Transverse colon (tissue), 4 donors: Measurements from ENCODE around the gene HHATL.

Experiments
- CTCF ChIP-seq, 5 experiments: fragments of 200-600 bp in 3 of 5; fragments of 450-650 bp in 2 of 5; sonication (generic) in 3 of 5; IDR thresholded peaks; 1 replicate in 2 of 5; 2 replicates in 3 of 5; pipeline ENCODE4 v1.5.1; 2016 to 2017; ENCODE audit warnings: antibody characterized with exemption in 5 of 5, inconsistent platforms in 3 of 5, mild to moderate bottlenecking in 2 of 5, moderate library complexity in 1 of 5
- EP300 ChIP-seq: sonication (generic); formaldehyde crosslinking; IDR thresholded peaks from one replicate; pipeline ENCODE4 v1.6.1; 2017; ENCODE audit warnings: antibody characterized with exemption, low read depth
- POLR2A ChIP-seq: fragments of 450-650 bp; IDR thresholded peaks from one replicate; pipeline ENCODE4 v1.6.1; 2016; ENCODE audit warnings: antibody characterized with exemption, mild to moderate bottlenecking, moderate library complexity
- POLR2AphosphoS5 ChIP-seq, 3 donors: sonication (generic); formaldehyde crosslinking; IDR thresholded peaks; one replicate each; pipeline ENCODE4 v1.6.1; 2016; ENCODE audit warnings: antibody characterized with exemption in 3 of 3

GRCh38 chr3:42710323-42711021 is 7.9 kb upstream of the HHATL start:
- TF ChIP-seq CTCF (IDR thresholded peaks at IDR 0.05) (no peak), POLR2A (no peak), POLR2AphosphoS5 (IDR thresholded peaks at IDR 0.05) (no peak), EP300 (no peak)
